AG04450 (cell line): ENCODE results near the gene PGAP6. TPM values are rescaled to one million over a fixed set of nuclear protein-coding genes. Genes with fewer than 3 reads are reported as not detected.

Experiments
- CTCF ChIA-PET: fragments of 300-600, 350-600 bp; formaldehyde crosslinking; extraction: SDS; loops from one replicate; lab custom pipeline; 2022; ENCODE audit warnings: antibody characterized with exemption, inconsistent platforms; lab: Charles Lee
- POLR2A ChIA-PET: fragments of 350-600 bp; formaldehyde crosslinking; extraction: SDS; loops from one replicate; lab custom pipeline; 2021; ENCODE audit warnings: antibody characterized with exemption, inconsistent platforms; lab: Yijun Ruan, JAX
- DNase-seq: peaks from one replicate; pipeline ENCODE4 v3.0.0-alpha.2; 2011; ENCODE audit warnings: low read depth, low spot score
- H3K27ac ChIP-seq: one replicate; pipeline ENCODE4 v1.5.1; 2012; ENCODE audit warnings: low read depth, low read length, control low read depth
- H3K27me3 ChIP-seq: one replicate; pipeline ENCODE4 v1.6.0; 2012; ENCODE audit warnings: low read length; ENCODE audit not compliant: control insufficient read depth, insufficient read depth
- H3K4me3 ChIP-seq: 2 replicates; pipeline ENCODE4 v1.5.1; 2011; ENCODE audit warnings: mild to moderate bottlenecking, low read depth, low read length, control low read depth
- H3K9me3 ChIP-seq: 2 replicates; pipeline ENCODE4 v1.5.1; 2012; ENCODE audit warnings: low read length; ENCODE audit not compliant: control insufficient read depth, insufficient read depth
- polyA plus RNA-seq: library from polyadenylated mRNA; depleted of rRNA; stranded (reverse); fragments of >200 nt; gene quantifications from 2 replicates; pipeline ENCODE4 v1.2.3, GENCODE V29; 2011
- TF ChIP-seq, protein P1 (sequence below): IDR thresholded peaks from 2 replicates; pipeline ENCODE4 v1.5.1; 2011; ENCODE audit warnings: low read depth, low read length, control low read depth, inconsistent platforms

Gene PGAP6
- polyA plus RNA-seq, 1 experiment: 40.8 TPM

- no peaks in the 10 kb centered on the region; the same call in 1 of the 2 replicates for H3K9me3 ChIP-seq
- peak within 1 kb of the TSS; percentile 11 for H3K27ac ChIP-seq
- peak; percentile 56 for DNase-seq
- peak within 1 kb of the TSS; percentile 84 for H3K4me3 ChIP-seq
- no peaks in the 10 kb centered on the region for H3K27me3 ChIP-seq
- ChIA-PET CTCF (interaction anchor here (0.6 to 0.8 kb wide), 4 partner anchors 22 to 219 kb away, joined by 3 to 6 read pairs (median 4); no protein-coding TSS in a partner anchor), POLR2A (interaction anchor here (0.6 to 1.6 kb wide), 5 partner anchors 10 to 323 kb away, joined by 3 to 11 read pairs (median 7); no protein-coding TSS in a partner anchor)
- TF ChIP-seq, protein P1, sequence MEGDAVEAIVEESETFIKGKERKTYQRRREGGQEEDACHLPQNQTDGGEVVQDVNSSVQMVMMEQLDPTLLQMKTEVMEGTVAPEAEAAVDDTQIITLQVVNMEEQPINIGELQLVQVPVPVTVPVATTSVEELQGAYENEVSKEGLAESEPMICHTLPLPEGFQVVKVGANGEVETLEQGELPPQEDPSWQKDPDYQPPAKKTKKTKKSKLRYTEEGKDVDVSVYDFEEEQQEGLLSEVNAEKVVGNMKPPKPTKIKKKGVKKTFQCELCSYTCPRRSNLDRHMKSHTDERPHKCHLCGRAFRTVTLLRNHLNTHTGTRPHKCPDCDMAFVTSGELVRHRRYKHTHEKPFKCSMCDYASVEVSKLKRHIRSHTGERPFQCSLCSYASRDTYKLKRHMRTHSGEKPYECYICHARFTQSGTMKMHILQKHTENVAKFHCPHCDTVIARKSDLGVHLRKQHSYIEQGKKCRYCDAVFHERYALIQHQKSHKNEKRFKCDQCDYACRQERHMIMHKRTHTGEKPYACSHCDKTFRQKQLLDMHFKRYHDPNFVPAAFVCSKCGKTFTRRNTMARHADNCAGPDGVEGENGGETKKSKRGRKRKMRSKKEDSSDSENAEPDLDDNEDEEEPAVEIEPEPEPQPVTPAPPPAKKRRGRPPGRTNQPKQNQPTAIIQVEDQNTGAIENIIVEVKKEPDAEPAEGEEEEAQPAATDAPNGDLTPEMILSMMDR: peak; percentile 35
These were observed 19.9 kb upstream of the PGAP6 start, which contains the start of gene DECR2 for GRCh38 chr16:401468-402348. TSS of gene DECR2 (plus strand) at chr16:401885. CDS start at chr16:401964, 79 bp downstream.

DNA sequence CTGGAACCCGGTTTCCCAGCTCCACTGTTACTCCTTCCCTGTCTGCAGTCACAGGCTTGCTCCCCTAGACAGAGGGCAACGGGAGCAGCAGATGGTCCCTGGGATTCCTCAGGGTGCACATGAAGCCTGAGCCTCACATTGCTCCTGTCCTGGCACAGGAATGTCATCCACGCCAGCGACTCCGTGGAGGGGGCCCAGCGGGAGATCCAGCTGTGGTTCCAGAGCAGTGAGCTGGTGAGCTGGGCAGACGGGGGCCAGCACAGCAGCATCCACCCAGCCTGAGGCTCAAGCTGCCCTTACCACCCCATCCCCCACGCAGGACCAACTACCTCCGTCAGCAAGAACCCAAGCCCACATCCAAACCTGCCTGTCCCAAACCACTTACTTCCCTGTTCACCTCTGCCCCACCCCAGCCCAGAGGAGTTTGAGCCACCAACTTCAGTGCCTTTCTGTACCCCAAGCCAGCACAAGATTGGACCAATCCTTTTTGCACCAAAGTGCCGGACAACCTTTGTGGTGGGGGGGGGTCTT, 18.3 kb upstream of the PGAP6 start:
- Histone ChIP-seq H3K27me3 (no peaks in the 10 kb centered on the region), H3K27ac (no peak overlapping the region), H3K9me3 (no peaks in the 10 kb centered on the region; the same call in 1 of the 2 replicates), H3K4me3 (peak overlapping the region; percentile 84)
- ChIA-PET POLR2A (interaction anchor here (0.7 kb wide), 1 partner anchor 302 kb away, joined by 7 read pairs; no protein-coding TSS in a partner anchor), CTCF (interaction anchor here (0.7 kb wide), 1 partner anchor 1310 kb away, joined by 8 read pairs; no protein-coding TSS in a partner anchor)
- TF ChIP-seq, protein P1: no peak
- no peak for DNase-seq

DNA sequence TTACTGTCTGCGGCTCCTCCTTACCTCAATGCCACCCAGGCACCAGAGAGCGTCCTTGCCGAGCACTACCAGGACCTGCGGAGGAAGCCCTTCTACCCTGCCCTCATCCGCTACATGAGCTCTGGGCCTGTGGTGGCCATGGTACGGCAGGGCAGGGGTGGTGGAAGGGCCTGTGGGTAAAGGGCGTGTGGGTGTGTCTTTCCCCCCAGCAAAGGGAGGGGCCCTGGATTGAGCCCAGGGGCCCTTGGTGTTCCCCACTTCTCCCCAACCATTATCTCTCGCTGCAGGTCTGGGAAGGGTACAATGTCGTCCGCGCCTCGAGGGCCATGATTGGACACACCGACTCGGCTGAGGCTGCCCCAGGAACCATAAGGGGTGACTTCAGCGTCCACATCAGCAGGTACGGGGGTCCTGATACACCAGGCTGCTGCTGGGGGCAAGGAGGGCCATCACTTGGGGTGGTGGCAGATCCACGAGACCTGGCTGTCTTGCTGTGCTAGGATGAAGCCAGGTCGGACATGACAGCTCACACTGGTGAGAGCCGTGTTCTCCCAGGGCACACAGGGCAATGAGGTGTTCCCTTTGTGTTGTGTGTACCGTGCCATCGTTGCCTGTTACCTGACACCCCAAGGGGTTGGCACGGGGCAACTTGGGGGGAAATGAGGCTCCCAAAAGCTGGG, 17.7 kb upstream of the PGAP6 start:
- H3K27me3 ChIP-seq: no peaks in the 10 kb centered on the region
- TF ChIP-seq, protein P1: no peak
- POLR2A ChIA-PET: no interaction called here

GRCh38 chr16:398561-399339, 17.0 kb upstream of the PGAP6 start:
- ChIA-PET CTCF (no interaction called here), POLR2A (interaction anchor here (0.7 kb wide), 1 partner anchor 10 kb away, joined by 4 read pairs; no protein-coding TSS in a partner anchor)

More for the DNA sequence above, 17.7 kb upstream of the PGAP6 start:
- Histone ChIP-seq H3K9me3 (no peaks in the 10 kb centered on the region; the same call in 1 of the 2 replicates), H3K4me3 (no peak overlapping the region), H3K27ac (no peak overlapping the region)
- CTCF ChIA-PET: no interaction called here
- DNase-seq: no peak

More at GRCh38 chr16:398561-399339, 17.0 kb upstream of the PGAP6 start:
- no peak for DNase-seq
- Histone ChIP-seq H3K9me3 (no peaks in the 10 kb centered on the region; the same call in 1 of the 2 replicates), H3K4me3 (no peak overlapping the region), H3K27ac (no peak overlapping the region), H3K27me3 (no peaks in the 10 kb centered on the region)
- TF ChIP-seq, protein P1: no peak
